GM12874 (cell line): ENCODE results near the gene NID2.

Source experiments
- CTCF ChIP-seq: IDR thresholded peaks from 2 replicates; pipeline ENCODE4 v1.5.1; 2011; ENCODE audit warnings: low read depth, mild to moderate bottlenecking, control low read depth, low read length, moderate library complexity; ENCODE audit not compliant: insufficient read depth

NID2 gene

GRCh38 chr14:52033101-52033642, 35.7 kb downstream of the NID2 start:
- no peak for TF ChIP-seq CTCF

- TF ChIP-seq CTCF: no peak
Measured at GRCh38 chr14:52032204-52032801, 36.6 kb downstream of the NID2 start.

- TF ChIP-seq CTCF: no peak
Measured at GRCh38 chr14:52031781-52032180, 37.1 kb downstream of the NID2 start.

GRCh38 chr14:52029881-52030280, 39.0 kb downstream of the NID2 start:
- TF ChIP-seq CTCF: no peak

GRCh38 chr14:52026901-52027300, 42.0 kb downstream of the NID2 start:
- no peak for TF ChIP-seq CTCF

- TF ChIP-seq CTCF: no peak
Measured at GRCh38 chr14:52026017-52026660, 42.7 kb downstream of the NID2 start.

- no peak for TF ChIP-seq CTCF
Measured at GRCh38 chr14:52025310-52025709, 43.5 kb downstream of the NID2 start.
